Measurements from ENCODE around the gene PCDHGC5. TPM values are rescaled to one million over a fixed set of nuclear protein-coding genes. Genes with fewer than 3 reads are reported as not detected.
A peak's percentile ranks its signal among the peaks of the same experiment; 100 is the strongest.

The PCDHGC5 gene
- total and polyA plus RNA-seq, 8 donors: 0.09 to 0.98 (median 0.63) TPM

DNA sequence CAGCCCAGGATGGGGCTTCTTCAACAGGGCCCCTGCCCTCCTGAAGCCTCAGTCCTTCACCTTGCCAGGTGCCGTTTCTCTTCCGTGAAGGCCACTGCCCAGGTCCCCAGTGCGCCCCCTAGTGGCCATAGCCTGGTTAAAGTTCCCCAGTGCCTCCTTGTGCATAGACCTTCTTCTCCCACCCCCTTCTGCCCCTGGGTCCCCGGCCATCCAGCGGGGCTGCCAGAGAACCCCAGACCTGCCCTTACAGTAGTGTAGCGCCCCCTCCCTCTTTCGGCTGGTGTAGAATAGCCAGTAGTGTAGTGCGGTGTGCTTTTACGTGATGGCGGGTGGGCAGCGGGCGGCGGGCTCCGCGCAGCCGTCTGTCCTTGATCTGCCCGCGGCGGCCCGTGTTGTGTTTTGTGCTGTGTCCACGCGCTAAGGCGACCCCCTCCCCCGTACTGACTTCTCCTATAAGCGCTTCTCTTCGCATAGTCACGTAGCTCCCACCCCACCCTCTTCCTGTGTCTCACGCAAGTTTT lies 23.6 kb downstream of the PCDHGC5 start:
- DNase-seq (peak; percentile 76 to 97 (median 90)), ATAC-seq (peak; percentile 79 to 83 (median 82)), FAIRE-seq (no peak)
- intact Hi-C loops (cut with DNase I): no loop called here
- 7 to 8% methylated on average over 28 of the region's 28 CpGs for WGBS, 2 donors
- Histone ChIP-seq H3K27ac (peak overlapping the region in 3 of 4 donors; percentile 24 to 62 (median 54)), H3K9me3 (no peaks in the 10 kb centered on the region), H3K27me3 (no peaks in the 10 kb centered on the region), H3K4me1 (peaks cover 0 to 3% (median 0%) of the 10 kb centered on the region in 3 donors), H3K4me3 (peak overlapping the region; percentile 20 to 51 (median 38)), H3K36me3 (peaks cover 0 to 14% (median 0%) of the 10 kb centered on the region in 3 donors)
- TF ChIP-seq, protein P1, sequence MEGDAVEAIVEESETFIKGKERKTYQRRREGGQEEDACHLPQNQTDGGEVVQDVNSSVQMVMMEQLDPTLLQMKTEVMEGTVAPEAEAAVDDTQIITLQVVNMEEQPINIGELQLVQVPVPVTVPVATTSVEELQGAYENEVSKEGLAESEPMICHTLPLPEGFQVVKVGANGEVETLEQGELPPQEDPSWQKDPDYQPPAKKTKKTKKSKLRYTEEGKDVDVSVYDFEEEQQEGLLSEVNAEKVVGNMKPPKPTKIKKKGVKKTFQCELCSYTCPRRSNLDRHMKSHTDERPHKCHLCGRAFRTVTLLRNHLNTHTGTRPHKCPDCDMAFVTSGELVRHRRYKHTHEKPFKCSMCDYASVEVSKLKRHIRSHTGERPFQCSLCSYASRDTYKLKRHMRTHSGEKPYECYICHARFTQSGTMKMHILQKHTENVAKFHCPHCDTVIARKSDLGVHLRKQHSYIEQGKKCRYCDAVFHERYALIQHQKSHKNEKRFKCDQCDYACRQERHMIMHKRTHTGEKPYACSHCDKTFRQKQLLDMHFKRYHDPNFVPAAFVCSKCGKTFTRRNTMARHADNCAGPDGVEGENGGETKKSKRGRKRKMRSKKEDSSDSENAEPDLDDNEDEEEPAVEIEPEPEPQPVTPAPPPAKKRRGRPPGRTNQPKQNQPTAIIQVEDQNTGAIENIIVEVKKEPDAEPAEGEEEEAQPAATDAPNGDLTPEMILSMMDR (IDR thresholded peaks at IDR 0.05): peak; percentile 82 to 93 (median 88)

DNA sequence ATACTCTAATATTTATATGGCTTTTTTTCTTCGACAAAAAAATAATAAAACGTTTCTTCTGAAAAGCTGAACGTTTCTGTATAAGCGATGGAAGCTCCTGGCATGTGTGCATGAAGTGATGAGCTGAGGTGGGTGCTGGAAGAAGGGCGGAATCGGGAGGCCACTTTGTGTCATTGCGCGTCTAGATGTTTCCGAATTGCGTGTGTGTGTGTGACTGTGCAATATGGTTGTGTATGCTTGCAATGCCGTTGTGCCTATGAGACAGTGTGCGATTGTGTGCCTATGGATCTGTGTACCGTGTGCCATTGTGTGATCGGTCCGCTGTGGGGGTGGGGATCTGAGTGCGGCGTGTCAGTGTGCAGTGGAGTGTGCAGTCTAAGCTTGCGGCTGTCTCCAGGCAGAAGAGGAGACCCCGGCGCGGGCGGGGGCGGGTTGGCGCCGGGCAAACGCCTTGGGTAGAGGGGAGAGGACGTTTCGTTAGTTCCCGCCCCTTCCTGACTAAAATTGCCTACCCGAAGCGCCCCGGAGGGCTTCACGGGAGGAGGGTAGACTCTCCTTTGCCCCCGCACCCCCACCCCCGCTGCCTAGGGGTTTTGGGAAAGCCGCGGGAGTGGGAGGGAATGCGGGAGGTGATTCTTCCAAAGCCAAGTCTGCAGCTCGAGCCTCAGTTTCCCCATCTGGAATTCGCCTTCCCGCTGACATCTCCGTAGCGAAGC lies 24.2 kb downstream of the PCDHGC5 start:
- peak overlapping the region in 3 of 4 donors; percentile 24 to 62 (median 54) for H3K27ac ChIP-seq
- TF ChIP-seq, protein P1 (IDR thresholded peaks at IDR 0.05): no peak
- no peaks in the 10 kb centered on the region for H3K27me3 ChIP-seq
- peaks cover 0 to 14% (median 0%) of the 10 kb centered on the region in 3 donors for H3K36me3 ChIP-seq
- ATAC-seq (peak; percentile 53 to 69 (median 67)), FAIRE-seq (no peak), DNase-seq (peak in 4 of 6 donors; percentile 30 to 69 (median 46))
- peaks cover 0 to 3% (median 0%) of the 10 kb centered on the region in 3 donors for H3K4me1 ChIP-seq
- H3K4me3 ChIP-seq: peak overlapping the region; percentile 20 to 51 (median 38)
- WGBS, 2 donors: 4 to 7% methylated on average over 43 of the region's 43 CpGs
- no peaks in the 10 kb centered on the region for H3K9me3 ChIP-seq
- intact Hi-C loops (cut with DNase I): no loop called here

DNA sequence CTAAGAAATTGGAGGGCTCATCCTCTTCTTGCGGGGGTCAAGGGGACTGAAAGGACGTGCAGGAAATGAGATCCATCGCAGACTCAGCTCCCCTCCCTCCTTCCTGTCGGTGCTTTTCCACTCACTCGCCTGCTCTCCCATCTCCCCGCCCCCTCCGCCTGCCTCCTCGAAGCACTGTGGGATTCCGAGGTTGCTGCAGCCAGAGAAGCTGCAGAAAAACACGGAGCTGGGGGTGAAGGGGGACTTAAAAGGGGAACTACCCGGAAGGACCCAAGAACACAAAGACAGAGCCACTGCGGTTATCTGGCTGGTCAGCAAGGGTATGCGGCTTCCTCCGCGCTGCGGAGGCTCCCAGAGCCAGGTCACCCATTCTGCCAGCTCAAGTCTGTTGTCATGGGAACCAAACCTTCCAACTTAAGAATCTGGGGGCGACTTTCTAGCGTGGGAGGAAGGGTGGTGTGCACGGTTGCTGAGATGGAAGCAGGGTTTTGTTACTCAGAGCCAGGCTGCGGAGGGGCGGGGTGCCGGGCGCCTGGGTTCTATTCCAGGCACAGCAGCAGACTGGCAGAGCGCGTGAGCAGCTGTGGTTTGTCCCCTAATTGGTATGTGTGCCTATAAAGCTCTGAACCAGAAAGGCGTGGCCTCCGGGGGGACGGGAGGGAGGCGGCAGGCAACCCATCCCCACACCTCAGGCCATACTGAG lies 24.9 kb downstream of the PCDHGC5 start:
- Histone ChIP-seq H3K27ac (peak overlapping the region in 2 of 4 donors; percentile 54 to 62), H3K27me3 (no peaks in the 10 kb centered on the region), H3K4me3 (peak overlapping the region; percentile 20 to 51 (median 38)), H3K4me1 (peaks cover 0 to 3% (median 0%) of the 10 kb centered on the region in 3 donors), H3K9me3 (no peaks in the 10 kb centered on the region), H3K36me3 (peaks cover 0 to 14% (median 0%) of the 10 kb centered on the region in 3 donors)
- ATAC-seq (peak; percentile 44 to 73 (median 65)), FAIRE-seq (no peak), DNase-seq (peak in 5 of 6 donors; percentile 47 to 70 (median 62))
- TF ChIP-seq, protein P1 (IDR thresholded peaks at IDR 0.05): no peak
- intact Hi-C loops (cut with DNase I): no loop called here
- 41 to 42% methylated on average over 28 to 29 of the region's 29 CpGs for WGBS, 2 donors

DNA sequence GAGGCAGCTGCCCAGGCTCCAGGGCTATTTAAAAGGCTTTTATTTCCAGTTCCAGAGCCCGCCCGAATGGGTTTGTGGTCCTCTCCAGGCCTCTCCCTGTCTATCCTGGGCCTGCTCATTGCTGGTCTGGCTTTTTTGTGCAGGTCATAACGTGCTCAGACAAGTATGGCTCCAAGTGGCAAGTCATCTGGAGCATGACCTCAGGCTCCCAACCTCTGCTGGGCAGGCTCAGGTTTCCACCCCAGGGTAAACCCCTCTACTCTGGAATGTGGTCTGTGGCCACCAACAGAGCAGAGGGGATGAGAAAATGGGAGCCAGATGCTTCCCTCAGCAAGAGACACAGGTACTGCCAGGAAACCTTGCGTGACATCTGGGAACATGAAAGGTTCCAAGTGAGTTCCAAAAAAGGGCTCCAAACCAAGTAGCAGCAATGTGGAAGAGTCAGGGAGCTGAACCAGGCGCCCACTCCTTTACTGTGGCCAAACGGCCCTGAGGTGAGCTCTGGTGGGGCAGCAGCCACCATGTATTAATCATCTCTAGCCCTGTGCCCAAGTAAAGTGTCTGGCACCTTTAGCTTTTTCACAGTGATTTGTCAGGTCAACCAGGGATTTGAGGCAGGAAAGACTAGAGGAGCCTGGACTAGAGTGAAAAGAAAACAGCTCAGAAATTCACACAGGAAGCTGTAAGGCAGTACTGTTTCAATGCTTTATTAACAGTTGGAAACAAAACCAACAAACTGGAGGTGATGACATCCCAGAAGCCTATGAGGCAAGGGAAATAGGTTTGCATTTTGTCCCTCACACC lies 25.7 kb downstream of the PCDHGC5 start:
- FAIRE-seq (no peak), DNase-seq (no peak), ATAC-seq (peak in 1 of 4 donors; percentile 2)
- WGBS, 2 donors: 79 to 81% methylated on average over 6 of the region's 6 CpGs
- intact Hi-C loops (cut with DNase I): no loop called here
- TF ChIP-seq, protein P1 (IDR thresholded peaks at IDR 0.05): no peak
- H3K27me3 ChIP-seq: no peaks in the 10 kb centered on the region
- peak overlapping the region in 1 of 4 donors; percentile 62 for H3K27ac ChIP-seq
- no peak overlapping the region for H3K4me3 ChIP-seq
- H3K36me3 ChIP-seq: peaks cover 0 to 14% (median 0%) of the 10 kb centered on the region in 3 donors
- no peaks in the 10 kb centered on the region for H3K9me3 ChIP-seq
- peaks cover 0 to 3% (median 0%) of the 10 kb centered on the region in 3 donors for H3K4me1 ChIP-seq

Measured in pancreas (tissue), 10 donors.